ENCODE measurements around the gene PCF11. TPM values are rescaled to one million over a fixed set of nuclear protein-coding genes. Genes with fewer than 3 reads are reported as not detected.
A peak's percentile ranks its signal among the peaks of the same experiment; 100 is the strongest.
"Not testable (repeated sequence)": the region's sequence is repeated elsewhere in the genome, so short reads cannot be mapped to it uniquely, and the experiment has no call there.

Gene PCF11, protein sequence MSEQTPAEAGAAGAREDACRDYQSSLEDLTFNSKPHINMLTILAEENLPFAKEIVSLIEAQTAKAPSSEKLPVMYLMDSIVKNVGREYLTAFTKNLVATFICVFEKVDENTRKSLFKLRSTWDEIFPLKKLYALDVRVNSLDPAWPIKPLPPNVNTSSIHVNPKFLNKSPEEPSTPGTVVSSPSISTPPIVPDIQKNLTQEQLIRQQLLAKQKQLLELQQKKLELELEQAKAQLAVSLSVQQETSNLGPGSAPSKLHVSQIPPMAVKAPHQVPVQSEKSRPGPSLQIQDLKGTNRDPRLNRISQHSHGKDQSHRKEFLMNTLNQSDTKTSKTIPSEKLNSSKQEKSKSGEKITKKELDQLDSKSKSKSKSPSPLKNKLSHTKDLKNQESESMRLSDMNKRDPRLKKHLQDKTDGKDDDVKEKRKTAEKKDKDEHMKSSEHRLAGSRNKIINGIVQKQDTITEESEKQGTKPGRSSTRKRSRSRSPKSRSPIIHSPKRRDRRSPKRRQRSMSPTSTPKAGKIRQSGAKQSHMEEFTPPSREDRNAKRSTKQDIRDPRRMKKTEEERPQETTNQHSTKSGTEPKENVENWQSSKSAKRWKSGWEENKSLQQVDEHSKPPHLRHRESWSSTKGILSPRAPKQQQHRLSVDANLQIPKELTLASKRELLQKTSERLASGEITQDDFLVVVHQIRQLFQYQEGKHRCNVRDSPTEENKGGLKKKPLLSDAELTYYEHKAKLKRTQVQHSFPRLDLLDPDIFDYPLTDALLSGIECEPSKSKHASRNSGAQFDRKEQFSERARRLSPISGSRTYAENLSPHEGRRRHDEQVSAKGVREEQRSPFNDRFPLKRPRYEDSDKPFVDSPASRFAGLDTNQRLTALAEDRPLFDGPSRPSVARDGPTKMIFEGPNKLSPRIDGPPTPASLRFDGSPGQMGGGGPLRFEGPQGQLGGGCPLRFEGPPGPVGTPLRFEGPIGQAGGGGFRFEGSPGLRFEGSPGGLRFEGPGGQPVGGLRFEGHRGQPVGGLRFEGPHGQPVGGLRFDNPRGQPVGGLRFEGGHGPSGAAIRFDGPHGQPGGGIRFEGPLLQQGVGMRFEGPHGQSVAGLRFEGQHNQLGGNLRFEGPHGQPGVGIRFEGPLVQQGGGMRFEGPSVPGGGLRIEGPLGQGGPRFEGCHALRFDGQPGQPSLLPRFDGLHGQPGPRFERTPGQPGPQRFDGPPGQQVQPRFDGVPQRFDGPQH (N-terminal part only)
- 10 to 100 TPM; 50.0 to 63.1 TPM for total RNA-seq

DNA sequence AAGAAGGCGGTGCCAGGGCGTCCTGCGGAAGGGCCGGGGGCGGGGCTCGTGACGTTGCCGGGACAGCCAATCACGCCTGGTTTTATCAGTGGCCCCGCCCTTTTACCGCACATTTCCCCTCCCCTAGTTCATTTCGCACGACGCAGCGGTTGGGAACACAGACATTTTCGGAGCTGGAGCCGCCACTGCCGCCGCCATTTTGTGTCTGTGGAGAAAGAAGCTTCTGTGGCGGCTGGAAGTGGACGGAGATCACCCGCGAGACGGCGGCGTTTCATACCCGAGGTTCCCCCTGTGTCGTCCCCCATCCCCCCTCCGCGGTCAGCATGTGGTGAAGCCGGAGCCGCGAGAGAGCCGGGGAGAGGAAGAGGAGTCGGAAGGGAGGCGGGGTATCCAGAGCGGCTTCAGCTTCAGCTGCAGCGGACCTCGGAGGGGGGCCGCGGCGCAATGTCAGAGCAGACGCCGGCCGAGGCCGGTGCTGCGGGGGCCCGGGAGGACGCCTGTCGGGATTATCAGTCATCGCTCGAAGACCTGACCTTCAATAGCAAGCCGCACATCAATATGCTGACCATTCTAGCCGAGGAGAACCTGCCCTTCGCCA is at the start of gene PCF11:
Gene PCF11, plus strand, starts transcription at position 136 of the 598 bp plus-strand sequence. Its CDS starts 309 bp downstream, at position 445.
- ATAC-seq (peak; percentile 11), DNase-seq (ENCODE audit: low spot score in 2 of 2) (peak in 1 of 2 donors; percentile 88)
- Mint-ChIP-seq H3K36me3 (peaks cover 33 to 52% of the 10 kb centered on the region in 2 donors), H3K9me3 (no peaks in the 10 kb centered on the region), H3K27ac (peak within 1 kb of the TSS; percentile 98 to 100)

DNA sequence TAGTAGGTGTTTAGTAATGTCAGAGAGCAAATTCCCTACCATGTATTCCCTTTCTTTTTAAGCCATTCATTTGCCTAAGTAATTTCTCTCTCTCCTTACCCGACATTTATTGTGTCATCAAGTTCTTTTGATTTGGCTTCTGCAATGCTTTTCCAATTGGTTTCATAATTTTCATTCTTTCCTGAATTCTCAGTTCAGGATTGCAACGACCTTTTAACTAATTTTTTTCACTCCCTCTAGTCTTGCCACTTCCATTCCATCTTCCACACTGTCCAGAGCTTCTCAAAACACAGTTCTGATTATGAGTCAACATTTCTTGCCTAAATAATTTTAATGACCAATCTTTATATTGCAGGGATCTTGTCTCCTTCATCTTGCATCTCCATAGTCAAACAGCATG is 44.0 kb upstream of the PCF11 start:
- H3K9me3 Mint-ChIP-seq: no peaks in the 10 kb centered on the region
- DNase-seq (ENCODE audit: low spot score in 2 of 2): no peak
- no peak overlapping the region for H3K27ac Mint-ChIP-seq
- H3K36me3 Mint-ChIP-seq: no peaks in the 10 kb centered on the region
- ATAC-seq: no peak

DNA sequence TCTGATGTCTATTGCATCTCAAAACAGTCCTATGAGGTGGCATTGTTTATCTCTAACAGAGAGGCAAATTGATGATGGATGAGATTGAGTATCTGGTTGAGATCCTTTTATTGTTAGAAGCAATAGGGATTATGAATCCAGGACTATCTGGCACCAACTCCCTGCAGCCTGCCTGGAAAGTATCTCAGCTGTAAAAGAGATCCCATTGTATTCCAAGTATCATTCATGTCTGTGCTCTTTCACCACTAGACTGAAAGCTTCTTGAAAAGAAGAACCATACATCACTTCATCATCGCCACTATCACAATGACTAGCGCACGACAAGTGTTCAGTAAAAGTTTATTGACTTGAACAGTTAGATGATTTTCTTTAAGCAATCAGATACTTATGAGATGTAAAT is 41.9 kb upstream of the PCF11 start:
- H3K36me3 Mint-ChIP-seq: no peaks in the 10 kb centered on the region
- no peak overlapping the region for H3K27ac Mint-ChIP-seq
- ATAC-seq (no peak), DNase-seq (ENCODE audit: low spot score in 2 of 2) (no peak)
- no peaks in the 10 kb centered on the region for H3K9me3 Mint-ChIP-seq

DNA sequence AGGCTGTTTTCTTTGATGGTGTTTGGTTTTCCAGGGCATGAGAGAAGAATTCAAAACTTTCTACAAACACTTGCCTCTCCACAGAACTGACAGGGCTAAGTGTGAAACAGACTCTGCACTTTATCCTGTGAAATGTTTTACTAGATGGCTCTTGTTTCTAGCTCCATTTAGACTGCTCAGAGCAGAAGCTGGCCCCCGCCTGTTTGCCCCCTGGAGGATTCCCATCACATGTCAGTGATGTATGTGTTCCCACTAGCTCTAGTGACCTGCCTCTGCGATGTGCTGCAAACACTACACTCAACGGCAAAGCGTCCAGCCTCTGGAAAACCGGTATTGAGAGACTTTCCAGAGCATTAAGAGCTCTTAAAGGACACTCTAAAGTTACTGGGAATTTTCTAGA is 41.4 kb upstream of the PCF11 start:
- no peak for ATAC-seq
- no peak for DNase-seq (ENCODE audit: low spot score in 2 of 2)

DNA sequence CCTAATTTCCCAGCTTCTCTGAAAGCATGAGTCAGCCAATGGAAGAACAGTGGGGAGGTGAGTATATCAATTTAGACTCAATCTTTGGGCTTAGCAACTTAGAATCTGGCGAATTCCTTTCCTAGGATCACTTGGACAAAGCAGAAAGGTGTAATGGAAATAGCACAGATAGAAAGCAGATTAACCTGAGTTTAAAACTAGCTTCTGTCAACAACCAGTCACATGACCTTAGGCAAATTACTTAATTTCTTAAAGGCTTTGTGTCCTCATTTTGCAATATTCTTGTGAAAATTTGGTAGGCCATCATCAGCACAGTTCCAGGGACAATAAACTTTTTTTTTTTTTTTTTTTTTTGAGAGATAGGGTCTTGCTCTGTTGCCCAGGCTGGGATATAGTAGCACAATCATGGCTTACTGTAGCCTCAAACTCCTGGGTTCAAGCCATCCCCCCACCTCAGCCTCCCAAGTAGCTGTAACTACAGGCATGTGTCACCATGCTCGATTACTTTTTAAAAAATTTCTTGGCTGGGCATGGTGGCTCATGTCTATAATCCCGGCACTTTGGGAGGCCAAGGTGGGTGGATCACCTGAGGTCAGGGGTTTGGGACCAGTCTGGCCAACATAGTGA is 40.8 kb upstream of the PCF11 start:
- H3K9me3 Mint-ChIP-seq: no peaks in the 10 kb centered on the region
- ATAC-seq: no peak
- H3K36me3 Mint-ChIP-seq: no peaks in the 10 kb centered on the region
- DNase-seq (ENCODE audit: low spot score in 2 of 2): no peak
- no peak overlapping the region for H3K27ac Mint-ChIP-seq

More for the DNA sequence above, 41.4 kb upstream of the PCF11 start:
- H3K36me3 Mint-ChIP-seq: no peaks in the 10 kb centered on the region
- H3K9me3 Mint-ChIP-seq: no peaks in the 10 kb centered on the region
- no peak overlapping the region for H3K27ac Mint-ChIP-seq

DNA sequence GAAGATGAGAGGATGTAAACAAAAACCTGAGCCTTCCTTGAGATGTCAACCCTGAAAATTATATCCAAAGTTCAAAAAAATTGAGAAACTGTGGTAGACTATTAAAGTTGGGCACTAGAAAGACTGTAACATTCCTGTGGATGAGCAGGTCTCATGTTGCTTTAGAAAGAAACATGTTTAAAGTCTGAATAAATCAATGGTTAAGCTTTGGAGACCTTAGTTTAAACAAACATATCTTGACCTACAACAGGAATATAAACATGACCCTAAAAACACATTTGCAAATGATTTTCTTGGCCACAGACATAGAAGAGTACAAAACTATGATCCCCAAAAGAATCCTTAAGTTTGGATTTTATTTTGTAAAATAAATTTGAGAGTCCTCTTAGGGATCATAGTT is 38.1 kb upstream of the PCF11 start:
- peak overlapping the region in 1 of 2 donors; percentile 45 for H3K27ac Mint-ChIP-seq
- DNase-seq (ENCODE audit: low spot score in 2 of 2) (no peak), ATAC-seq (no peak)
- H3K36me3 Mint-ChIP-seq: no peaks in the 10 kb centered on the region
- no peaks in the 10 kb centered on the region for H3K9me3 Mint-ChIP-seq

DNA sequence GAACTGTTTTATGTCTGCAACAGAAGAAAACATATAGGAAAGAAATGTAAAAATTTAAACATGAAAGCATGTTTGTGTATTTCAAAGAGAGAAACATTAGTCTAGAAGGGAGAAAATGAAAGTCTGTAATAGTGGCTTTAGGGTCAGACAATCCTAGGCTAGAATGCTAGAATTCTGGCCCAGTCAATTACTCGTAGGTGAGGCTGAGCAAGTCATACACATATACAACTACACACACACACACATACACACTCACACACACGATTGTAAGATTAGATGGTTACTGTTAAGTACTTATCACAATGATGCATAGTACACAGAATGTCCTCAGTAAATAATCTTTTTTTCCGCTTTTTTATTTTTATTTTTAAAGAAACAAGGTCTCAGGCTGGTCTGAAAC is 37.7 kb upstream of the PCF11 start:
- no peak for ATAC-seq
- H3K9me3 Mint-ChIP-seq: no peaks in the 10 kb centered on the region
- peak overlapping the region in 1 of 2 donors; percentile 45 for H3K27ac Mint-ChIP-seq
- DNase-seq (ENCODE audit: low spot score in 2 of 2): no peak
- no peaks in the 10 kb centered on the region for H3K36me3 Mint-ChIP-seq

DNA sequence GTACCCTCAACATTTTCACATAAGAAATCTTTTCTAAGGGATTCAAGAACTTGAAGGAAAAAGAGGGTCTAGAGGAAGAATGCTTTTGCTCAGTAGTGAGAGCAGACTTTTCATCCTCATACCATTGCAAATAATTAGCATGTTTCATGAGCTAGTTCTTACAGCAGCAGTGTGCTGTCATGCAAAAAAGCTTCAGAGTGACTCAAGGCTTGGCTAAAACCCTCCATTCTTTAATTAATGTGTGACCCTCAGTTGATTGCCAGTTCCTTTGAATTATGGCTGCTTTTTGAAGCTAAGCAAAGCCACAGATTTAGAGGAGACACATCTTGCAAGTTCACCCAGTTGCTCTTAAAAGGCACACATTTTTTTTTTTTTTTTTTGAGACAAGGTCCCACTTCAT is 36.6 kb upstream of the PCF11 start:
- Mint-ChIP-seq H3K9me3 (no peaks in the 10 kb centered on the region), H3K27ac (no peak overlapping the region), H3K36me3 (no peaks in the 10 kb centered on the region)
- ATAC-seq (no peak), DNase-seq (ENCODE audit: low spot score in 2 of 2) (no peak)

DNA sequence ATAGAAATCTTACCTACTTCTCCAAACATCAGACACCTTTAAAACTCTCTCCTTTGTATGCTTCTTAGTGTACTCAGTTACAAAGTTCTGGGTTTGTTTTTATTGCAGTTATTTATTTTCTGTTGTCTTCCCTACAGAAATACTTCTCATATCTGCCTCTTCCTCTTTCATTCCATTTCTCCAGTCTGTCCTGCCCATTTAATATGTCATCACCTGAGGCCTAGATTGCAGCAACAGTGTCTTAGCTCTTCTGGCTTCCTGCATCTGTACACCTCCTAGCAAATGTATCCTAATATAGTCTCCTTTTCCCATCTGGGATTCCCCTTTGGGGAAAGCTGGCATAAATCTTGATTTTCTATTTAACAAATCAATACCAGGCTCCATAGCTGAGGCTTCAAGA is 34.9 kb upstream of the PCF11 start:
- no peak for ATAC-seq
- Mint-ChIP-seq H3K36me3 (no peaks in the 10 kb centered on the region), H3K27ac (peak overlapping the region in 1 of 2 donors; percentile 61), H3K9me3 (no peaks in the 10 kb centered on the region)
- no peak for DNase-seq (ENCODE audit: low spot score in 2 of 2)

DNA sequence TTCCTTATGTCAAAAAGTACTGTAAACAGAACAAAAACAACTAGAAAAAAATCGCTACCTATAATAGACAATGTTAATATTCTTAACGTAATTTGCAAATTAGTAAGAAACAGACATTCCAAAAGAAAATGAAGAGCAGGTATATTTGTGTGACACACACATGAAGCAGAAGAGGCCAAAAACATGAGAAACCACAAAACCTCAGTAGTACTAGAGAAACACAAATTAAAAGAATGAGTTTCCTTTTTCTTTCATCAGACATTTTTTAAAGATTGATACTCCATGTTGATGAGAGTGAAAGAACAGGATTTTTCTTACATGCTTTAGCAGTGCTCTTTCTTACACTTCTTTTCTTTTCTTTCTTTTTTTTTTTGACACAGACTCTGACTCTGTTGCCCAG is 34.2 kb upstream of the PCF11 start:
- DNase-seq (ENCODE audit: low spot score in 2 of 2) (no peak), ATAC-seq (peak; percentile 29 to 76)
- Mint-ChIP-seq H3K36me3 (no peaks in the 10 kb centered on the region), H3K27ac (peak overlapping the region in 1 of 2 donors; percentile 61), H3K9me3 (no peaks in the 10 kb centered on the region)

DNA sequence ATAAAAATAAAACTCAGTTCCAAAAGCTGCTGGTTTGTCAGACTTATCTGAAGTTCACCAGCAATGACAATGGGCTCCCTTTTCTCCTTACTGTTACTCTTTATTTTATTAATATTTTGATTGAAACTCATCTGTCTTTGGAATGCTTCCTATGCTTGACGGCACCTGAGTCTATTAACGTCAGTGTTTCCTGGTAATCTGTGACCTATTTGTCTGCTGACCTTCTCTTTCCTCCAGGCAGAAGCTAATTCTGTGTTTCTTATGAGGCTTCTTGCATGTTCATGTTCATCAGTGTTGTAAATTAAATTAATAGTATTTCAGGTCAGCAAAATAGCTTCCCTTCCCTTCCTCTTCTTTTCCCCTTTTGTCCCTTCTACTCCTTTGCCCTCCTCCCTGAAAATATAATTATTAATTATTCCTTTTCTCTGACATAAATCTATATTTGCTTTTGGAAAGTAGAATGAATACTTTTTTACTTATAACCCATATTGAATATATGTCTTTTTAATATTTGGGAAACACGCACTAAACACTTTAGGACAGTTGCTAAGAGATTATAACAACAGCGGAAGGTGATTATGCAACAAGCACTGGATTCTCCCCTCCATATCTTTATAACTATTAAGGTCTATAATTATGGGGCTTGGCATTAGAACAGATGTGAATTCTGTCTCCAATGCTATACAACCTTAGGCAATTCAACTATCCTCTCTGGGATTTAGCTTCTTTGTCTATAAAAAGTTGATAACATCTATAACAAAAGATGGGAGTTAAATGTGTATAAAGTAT is 32.1 kb upstream of the PCF11 start:
- ATAC-seq (no peak), DNase-seq (ENCODE audit: low spot score in 2 of 2) (no peak)
- Mint-ChIP-seq H3K9me3 (no peaks in the 10 kb centered on the region), H3K36me3 (no peaks in the 10 kb centered on the region), H3K27ac (no peak overlapping the region)

DNA sequence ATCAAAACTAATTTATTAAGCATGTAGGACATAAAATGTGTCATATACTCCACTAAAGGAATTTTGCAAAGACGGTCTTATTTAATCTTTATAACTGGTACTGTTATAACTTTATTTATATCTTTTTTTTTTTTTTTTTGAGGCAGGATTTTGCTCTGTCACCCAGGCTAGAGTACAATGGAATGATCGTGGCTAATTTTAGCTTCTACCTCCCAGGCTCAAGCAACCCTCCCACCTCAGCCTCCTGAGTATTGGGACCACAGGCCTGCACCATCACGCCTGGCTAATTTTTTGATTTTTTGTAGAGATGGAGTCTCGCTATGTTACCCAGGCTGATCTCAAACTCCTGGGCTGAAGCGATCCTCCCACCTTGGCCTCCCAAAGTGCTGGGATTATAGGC is 31.4 kb upstream of the PCF11 start:
- Mint-ChIP-seq H3K9me3 (no peaks in the 10 kb centered on the region), H3K27ac (no peak overlapping the region), H3K36me3 (no peaks in the 10 kb centered on the region)
- ATAC-seq (no peak), DNase-seq (ENCODE audit: low spot score in 2 of 2) (no peak)

DNA sequence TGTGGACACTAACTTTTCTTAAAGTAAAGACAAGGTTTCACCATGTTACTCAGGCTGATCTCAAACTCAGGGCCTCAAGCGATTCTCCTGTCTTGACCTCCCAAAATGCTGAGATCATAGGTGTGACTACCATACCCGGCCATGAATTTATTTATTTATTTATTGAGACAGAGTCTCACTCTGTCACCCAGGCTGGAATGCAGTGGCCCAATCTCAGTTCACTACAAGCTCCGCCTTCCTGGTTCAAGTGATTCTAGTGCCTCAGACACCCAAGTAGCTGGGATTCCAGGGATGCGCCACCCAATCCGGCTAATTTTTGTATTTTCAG is 29.7 kb upstream of the PCF11 start:
- no peaks in the 10 kb centered on the region for H3K9me3 Mint-ChIP-seq
- ATAC-seq (no peak), DNase-seq (ENCODE audit: low spot score in 2 of 2) (no peak)
- no peaks in the 10 kb centered on the region for H3K36me3 Mint-ChIP-seq
- H3K27ac Mint-ChIP-seq: no peak overlapping the region

DNA sequence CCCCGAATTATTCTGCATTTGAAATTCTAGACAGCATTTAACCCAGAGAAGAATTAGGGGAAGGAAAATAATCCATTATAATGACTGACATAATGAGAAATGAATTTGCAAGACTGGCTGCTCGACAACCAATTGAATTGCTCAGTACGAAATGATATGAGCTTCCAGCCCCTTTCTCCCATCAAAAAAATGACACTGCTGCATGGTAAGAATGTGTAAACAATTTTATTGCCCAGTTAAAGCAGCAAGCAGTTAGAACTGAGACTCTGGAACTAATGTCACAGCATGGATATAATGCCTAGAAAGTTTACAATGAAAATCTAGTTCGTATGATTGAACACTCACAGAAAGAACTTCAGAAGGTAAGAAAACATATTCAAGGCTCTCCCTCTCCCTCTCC is 24.7 kb upstream of the PCF11 start:
- Mint-ChIP-seq H3K27ac (no peak overlapping the region), H3K9me3 (no peaks in the 10 kb centered on the region), H3K36me3 (no peaks in the 10 kb centered on the region)
- ATAC-seq: no peak
- DNase-seq (ENCODE audit: low spot score in 2 of 2): no peak

DNA sequence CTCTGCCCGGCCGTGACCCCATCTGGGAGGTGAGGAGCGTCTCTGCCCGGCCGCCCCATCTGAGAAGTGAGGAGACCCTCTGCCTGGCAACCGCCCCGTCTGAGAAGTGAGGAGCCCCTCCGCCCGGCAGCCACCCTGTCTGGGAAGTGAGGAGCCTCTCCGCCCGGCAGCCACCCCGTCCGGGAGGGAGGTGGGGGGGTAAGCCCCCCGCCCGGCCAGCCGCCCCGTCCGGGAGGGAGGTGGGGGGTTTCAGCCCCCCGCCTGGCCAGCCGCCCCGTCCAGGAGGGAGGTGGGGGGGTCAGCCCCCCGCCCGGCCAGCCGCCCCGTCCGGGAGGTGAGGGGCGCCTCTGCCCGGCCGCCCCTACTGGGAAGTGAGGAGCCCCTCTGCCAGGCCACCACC is 23.7 kb upstream of the PCF11 start:
- not testable (repeated sequence) for H3K36me3 Mint-ChIP-seq; H3K27ac Mint-ChIP-seq; DNase-seq (ENCODE audit: low spot score in 2 of 2); ATAC-seq; H3K9me3 Mint-ChIP-seq

DNA sequence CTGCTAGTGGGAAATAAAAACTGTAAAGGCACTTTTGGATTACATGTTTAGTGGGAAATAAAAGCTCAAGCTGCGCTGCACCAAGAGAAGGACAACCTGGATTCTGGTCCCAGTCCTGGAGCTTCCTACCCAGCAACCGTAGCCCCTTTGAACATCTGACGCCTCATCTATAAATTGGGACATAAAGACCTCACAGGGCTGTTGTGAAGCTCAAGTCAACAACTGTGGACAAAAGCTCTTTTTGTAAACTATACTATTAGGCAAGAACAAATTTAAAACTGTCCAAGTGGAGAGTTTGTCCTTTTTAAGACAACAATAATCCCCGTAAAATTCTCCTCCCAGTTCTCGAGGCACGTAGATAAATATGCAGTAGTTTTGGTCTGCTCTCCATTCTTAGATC is 17.6 kb upstream of the PCF11 start:
- no peak for DNase-seq (ENCODE audit: low spot score in 2 of 2)
- no peak for ATAC-seq
- no peaks in the 10 kb centered on the region for H3K9me3 Mint-ChIP-seq
- no peak overlapping the region for H3K27ac Mint-ChIP-seq
- no peaks in the 10 kb centered on the region for H3K36me3 Mint-ChIP-seq

All from activated naive CD4-positive, alpha-beta T cell treated with anti-CD3 and anti-CD28 coated beads, Interleukin-2, amount 50 U/mL, for 72 hours (primary cell).